ENCODE results near the gene LHX3. TPM values are rescaled to one million over a fixed set of nuclear protein-coding genes. Genes with fewer than 3 reads are reported as not detected.

Gene LHX3
- total and polyA plus RNA-seq, 10 of the 15 experiments (the other 5 are each of a cell fraction or from before 2014, with no cell fraction given): not detected

DNA sequence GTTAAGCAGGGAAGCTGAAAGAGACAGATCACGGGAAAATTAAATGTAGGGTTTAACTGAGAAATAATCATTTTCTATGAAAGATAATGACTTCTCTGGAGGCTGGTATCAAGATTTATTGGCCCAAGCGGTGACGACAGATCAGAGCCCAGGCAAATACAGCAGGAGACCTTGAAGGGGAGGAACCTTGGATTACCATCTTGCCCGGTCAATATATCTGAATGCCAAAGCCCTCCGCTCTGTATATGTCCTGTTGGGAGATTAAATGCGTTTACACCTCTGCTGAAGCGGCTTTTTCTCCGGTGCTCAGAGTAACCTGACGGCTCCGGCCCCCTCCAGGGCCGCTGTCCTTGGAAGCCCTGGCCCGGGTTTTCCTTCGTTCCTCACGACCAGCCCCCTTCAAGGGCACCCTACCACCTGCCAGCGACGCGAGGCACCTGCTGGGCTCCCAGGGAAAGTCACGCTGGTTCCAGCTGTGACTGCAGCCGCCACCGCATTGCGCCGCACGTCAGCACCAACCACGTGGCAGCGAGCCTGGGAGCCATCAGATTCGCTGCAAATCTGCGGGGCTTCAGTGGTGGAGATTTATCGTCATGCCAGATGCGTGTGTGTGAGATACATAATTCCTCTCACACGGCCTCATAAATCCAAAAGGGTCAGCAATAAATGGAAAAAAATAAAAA is 45.1 kb upstream of the LHX3 start:
- ChIA-PET RAD21 (ENCODE audit: unreplicated experiment) (no interaction called here), SMC1A (ENCODE audit: uncharacterized antibody, unreplicated experiment) (no interaction called here), CTCF (no interaction called here), POLR2A (no interaction called here)
- no peak overlapping the region for H3K27ac ChIP-seq (ENCODE audit: control insufficient read depth, insufficient read depth)
- DNase-seq (ENCODE audit: low read depth, low spot score) (no peak), FAIRE-seq (no peak), ATAC-seq (no peak)
- H3K4me2 ChIP-seq (ENCODE audit: control insufficient read depth, insufficient read depth): no peak overlapping the region
- no peaks in the 10 kb centered on the region for H4K20me1 ChIP-seq (ENCODE audit: control insufficient read depth, insufficient read depth)
- peaks cover 0 to 1% of the 10 kb centered on the region in 2 experiments; a peak in 2 of 4 replicates for H3K27me3 ChIP-seq (replicated peaks in 1 of 2; ENCODE audit: control insufficient read depth in 2 of 2, insufficient read depth in 2 of 2, low read length in 1 of 2)
- no peak overlapping the region for H3K9ac ChIP-seq (ENCODE audit: control insufficient read depth, insufficient read depth, low read length)
- BruUV-seq (replicated peaks): no TSS peak
- in situ Hi-C loops (cut with MboI) (no loop called here), intact Hi-C loops (cut with micrococcal nuclease; ENCODE audit: unreplicated experiment) (no loop called here)
- no peak overlapping the region for H3K4me3 ChIP-seq
- no peak overlapping the region for H2AFZ ChIP-seq (ENCODE audit: control insufficient read depth, low read depth, low read length)
- H3K36me3 ChIP-seq (ENCODE audit: control insufficient read depth in 2 of 2, insufficient read depth in 2 of 2, low read length in 1 of 2): no peaks in the 10 kb centered on the region
- 61% methylated on average over 30 of the region's 30 CpGs for WGBS (ENCODE audit: insufficient coverage, insufficient replicate concordance, low lambda C conversion rate, missing lambda C conversion rate)
- H3K9me3 ChIP-seq (replicated peaks; ENCODE audit: control insufficient read depth, insufficient read depth, low read length): no peaks in the 10 kb centered on the region
- peaks cover 4% of the 10 kb centered on the region for H3K79me2 ChIP-seq (ENCODE audit: control insufficient read depth, insufficient read depth, low read length)
- TF ChIP-seq TCF3 (IDR thresholded peaks at IDR 0.05; ENCODE audit: borderline replicate concordance, insufficient read depth, low read depth, low read length) (no peak), LARP7 (IDR thresholded peaks at IDR 0.05) (no peak), CBX3 (IDR thresholded peaks at IDR 0.05; ENCODE audit: borderline replicate concordance, low read depth) (no peak), PKNOX1 (IDR thresholded peaks at IDR 0.05) (no peak)
- no peaks in the 10 kb centered on the region for H3K4me1 ChIP-seq (ENCODE audit: control insufficient read depth, insufficient read depth, low read length)

All from GM12878 (cell line).